ENCODE results near the gene DAPP1.
"Not testable (repeated sequence)": the region's sequence is repeated elsewhere in the genome, so short reads cannot be mapped to it uniquely, and the experiment has no call there.

Gene DAPP1

DNA sequence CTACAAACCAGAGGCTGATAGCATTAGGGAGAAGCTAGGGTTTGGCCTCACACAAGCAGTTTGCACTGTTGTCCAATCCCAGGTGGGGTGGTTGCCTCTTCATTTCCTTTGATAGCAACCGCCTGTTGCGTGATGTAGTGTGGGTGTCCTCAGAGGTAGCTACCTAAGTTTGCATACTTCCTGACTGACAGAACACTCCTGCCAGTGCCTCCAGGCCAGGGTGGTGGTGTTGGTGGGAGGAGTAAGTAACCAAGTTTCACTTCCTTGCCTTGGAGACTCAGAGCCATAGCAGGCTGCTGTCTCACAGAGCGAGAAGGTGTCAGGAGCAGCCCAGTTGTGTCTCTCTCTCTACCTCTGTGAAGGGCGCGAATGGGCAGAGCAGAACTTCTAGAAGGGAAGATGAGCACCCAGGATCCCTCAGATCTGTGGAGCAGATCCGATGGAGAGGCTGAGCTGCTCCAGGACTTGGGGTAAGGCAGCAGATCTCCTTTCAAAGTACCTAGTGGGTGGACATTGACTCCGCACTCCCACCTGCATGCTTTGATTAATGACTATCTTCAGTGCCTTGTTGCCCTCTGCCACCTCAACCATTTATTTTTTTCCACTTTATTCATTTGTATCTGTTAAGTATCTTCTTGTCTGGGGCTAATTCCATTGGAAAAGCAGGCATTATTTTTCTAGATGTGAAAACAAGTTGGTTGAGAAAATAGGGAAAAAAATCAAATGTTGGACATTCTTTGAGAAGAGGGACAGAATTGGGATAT is at the start of gene DAPP1:
Gene DAPP1 (plus strand): TSS at position 283 of the 764 bp plus-strand sequence. CDS start 87 bp downstream, at position 370.
- DNase-seq (ENCODE audit: low read depth, low spot score) = peak; percentile 58

DNA sequence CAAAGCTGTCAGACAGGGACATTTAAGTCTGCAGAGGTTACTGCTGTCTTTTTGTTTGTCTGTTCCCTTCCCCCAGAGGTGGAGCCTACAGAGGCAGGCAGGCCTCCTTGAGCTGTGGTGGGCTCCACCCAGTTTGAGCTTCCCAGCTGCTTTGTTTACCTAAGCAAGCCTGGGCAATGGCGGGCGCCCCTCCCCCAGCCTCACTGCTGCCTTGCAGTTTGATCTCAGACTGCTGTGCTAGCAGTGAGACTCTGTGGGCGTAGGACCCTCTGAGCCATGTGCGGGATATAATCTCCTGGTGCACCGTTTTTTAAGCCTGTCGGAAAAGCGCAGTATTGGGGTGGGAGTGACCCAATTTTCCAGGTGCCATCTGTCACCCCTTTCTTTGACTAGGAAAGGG is 45.8 kb upstream of the DAPP1 start:
- not testable (repeated sequence) for DNase-seq (ENCODE audit: low read depth, low spot score)

GRCh38 chr4:99783940-99784339 is 32.7 kb upstream of the DAPP1 start:
- no peak for DNase-seq (ENCODE audit: low read depth, low spot score)

GRCh38 chr4:99784842-99785241 is 31.8 kb upstream of the DAPP1 start:
- no peak for DNase-seq (ENCODE audit: low read depth, low spot score)

- DNase-seq (ENCODE audit: low read depth, low spot score) = no peak
These were observed 25.6 kb upstream of the DAPP1 start for GRCh38 chr4:99790796-99791617.

DNA sequence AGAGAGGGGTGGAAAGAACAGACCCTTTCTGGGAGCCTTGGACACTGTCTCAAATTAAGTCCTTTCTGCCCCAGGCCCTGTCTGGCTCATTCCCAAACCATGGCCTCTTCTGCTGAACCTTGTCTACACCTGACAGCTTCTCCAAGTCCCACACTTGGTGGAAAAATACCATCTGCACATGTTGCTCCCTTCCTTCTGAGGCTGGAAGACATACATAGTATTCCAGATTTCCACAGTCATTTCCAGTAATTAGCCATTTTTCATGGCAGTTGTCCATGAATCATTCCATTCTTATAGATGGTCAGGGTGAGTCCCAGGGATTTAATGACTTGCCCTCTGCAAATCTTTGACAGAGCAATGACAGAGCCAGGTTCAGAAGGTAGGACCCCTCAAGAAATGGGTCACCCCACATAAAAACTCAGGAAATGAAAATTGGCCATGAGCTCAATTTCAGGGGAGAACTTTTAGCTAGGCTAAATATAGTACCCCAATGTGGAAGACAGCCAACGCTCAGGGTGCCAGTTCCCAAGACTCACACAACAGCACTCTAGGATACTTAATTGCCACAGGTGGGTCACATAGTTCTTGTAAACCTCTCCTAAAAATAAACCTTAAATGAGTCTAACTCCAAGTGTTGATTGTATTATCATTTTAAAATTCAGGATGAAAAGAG is 16.2 kb upstream of the DAPP1 start:
- DNase-seq (ENCODE audit: low read depth, low spot score) = no peak

DNA sequence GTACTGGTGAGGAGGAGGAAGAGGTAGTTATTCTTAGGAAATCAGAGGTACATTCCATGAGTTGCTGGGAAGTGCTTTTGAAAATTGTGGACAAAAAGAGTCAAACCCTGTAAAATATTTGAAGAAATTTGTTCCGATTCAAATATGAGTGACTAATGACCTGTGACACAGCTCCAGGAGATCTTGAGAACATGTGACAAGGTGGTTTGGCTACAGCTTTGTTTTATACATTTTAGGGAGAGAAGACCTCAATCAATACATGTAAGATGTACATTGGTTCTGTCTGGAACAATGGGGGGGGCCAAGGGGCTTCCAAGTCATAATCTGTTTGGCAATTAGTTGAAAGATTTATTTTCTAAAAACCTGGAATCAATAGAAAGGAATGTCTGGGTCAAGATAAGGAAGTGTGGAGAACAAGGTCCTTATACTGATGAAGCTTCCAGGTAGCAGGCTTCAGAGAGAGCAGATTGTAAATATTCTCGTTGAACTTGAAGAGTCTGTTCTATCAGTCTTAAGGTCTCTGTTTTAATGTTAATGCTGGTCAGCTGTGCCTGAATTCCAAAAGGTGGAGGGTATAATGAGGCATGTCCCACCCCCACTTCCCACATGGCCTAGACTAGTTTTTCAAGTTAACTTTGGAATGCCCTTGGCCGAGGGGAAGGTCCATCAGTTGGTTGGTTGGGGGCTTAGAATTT is 15.5 kb upstream of the DAPP1 start:
- DNase-seq (ENCODE audit: low read depth, low spot score) = no peak

- no peak for DNase-seq (ENCODE audit: low read depth, low spot score)
These were observed 13.0 kb upstream of the DAPP1 start for GRCh38 chr4:99803566-99804101.

- DNase-seq (ENCODE audit: low read depth, low spot score) = no peak
These were observed 10.1 kb upstream of the DAPP1 start for GRCh38 chr4:99806545-99806944.

GRCh38 chr4:99807666-99808065 is 9.0 kb upstream of the DAPP1 start:
- DNase-seq (ENCODE audit: low read depth, low spot score) = no peak

DNA sequence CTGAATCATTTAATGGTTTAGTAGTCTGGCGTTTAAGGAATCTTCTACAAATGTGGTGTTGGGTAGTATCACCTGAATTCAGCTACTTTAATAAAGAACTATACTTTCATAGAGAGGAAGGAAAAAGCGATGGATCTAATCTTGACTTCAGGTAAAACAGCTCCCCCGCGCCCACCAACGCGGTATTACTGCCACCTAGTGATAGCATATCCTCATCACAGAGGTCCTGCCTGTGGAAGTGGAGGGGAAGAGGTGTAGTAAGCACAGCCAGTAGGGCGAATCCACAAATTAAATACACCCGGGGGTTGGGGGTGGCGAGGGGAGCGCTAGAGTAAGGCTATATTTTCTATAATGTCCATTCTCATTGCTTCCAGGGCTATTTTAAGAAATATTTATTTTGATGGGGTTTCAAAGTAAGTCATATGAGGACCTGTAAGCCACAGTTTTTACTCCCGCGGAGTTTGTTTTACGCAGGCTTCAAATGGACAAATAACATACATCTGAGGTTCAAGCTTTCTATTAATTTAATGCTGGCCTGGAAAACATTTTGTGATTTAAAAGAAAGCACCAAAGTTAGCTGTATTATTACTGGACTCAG is 8.3 kb upstream of the DAPP1 start:
- DNase-seq (ENCODE audit: low read depth, low spot score) = peak; percentile 39

DNA sequence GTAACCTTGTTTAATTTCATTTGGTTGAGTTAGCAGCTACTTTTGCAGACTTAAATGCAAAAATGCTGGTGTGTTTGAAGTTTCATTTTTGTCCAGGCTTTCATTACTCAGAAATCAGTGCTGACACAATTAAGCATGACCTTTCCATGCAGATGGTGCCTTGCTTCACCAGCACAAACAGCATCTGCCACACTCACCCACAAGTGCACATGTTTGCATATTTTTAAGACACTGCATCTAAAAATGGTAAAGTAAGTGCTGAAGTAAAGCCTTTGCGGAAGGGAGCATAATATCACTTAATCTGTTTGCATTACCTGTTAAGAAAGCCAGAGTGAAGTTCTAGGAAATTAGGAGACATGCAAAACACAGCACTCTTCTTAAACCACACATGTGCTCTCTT is 7.3 kb upstream of the DAPP1 start:
- DNase-seq (ENCODE audit: low read depth, low spot score) = no peak

- DNase-seq (ENCODE audit: low read depth, low spot score) = no peak
These were observed 6.1 kb upstream of the DAPP1 start for GRCh38 chr4:99810536-99810935.

GRCh38 chr4:99811117-99811516 is 5.5 kb upstream of the DAPP1 start:
- DNase-seq (ENCODE audit: low read depth, low spot score) = no peak

GRCh38 chr4:99811850-99812249 is 4.8 kb upstream of the DAPP1 start:
- peak; percentile 37 for DNase-seq (ENCODE audit: low read depth, low spot score)

DNA sequence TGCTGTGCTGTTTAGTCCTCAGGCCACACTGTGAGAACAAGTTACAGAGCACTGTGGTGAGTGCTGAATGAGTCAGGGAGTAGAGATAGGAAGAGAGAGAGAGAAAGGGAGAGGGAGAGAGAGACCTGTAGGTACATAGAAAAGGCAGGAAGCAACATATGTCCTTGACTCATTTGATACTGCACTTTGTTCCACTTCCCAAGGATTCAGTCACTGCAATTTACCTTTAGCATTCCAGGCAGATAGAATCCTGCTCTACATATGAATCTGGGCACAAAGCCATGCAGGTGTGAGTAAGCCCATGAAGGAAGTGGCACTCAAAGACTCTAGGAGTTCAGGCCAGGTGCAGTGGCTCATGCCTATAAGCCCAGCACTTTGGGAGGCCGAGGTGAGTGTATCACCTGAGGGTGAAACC is 1.0 kb upstream of the DAPP1 start:
- no peak for DNase-seq (ENCODE audit: low read depth, low spot score)

GRCh38 chr4:99817309-99817890 is 773 bp downstream of the DAPP1 start:
- no peak for DNase-seq (ENCODE audit: low read depth, low spot score)

- no peak for DNase-seq (ENCODE audit: low read depth, low spot score)
These were observed 2.0 kb downstream of the DAPP1 start for GRCh38 chr4:99818661-99819060.

DNA sequence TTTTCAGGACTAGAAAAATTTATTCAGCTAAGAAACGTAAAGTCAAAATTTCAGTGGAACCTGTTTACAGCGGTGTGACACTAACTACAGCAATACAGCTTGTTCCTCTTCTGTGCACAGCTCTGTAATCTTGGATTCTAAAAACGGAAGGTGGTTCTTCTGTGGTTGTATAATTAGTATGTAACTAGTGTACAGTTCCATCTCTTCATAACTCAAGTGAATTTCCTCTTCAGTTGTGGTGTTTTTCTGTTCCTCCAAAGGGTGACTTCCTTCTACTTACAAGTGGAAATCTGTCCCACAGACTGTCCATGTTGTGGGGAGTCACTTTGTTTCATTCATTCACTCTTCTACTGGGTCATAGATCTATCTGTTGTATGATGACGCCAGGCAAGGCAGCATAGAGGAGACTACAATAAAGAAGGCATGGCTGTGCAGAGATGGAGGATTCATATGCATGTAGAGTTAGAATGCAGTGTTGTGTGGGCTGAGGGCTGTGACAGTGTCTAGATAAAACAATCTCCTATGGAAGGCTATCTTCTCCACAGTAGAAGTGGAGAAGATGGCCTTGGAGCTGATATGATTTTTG is 5.4 kb downstream of the DAPP1 start:
- no peak for DNase-seq (ENCODE audit: low read depth, low spot score)

DNA sequence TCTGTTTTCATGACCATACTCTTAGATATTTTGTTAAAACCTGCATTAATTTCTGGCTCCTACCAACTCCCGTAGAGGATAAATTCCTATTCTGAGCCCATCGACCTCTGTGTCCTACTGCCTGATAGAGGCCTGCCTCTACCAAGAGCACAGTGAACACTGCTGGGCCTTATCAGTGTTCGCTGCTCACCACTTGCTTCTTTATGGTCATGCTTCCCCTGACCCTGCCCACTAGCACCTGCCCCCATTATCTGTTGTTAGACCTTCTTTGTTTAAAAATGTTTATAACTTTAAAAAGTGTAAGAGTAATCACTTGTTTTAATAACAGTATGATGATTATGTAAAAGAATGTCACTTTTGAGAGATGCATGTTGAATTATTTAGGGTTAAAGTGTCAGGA is 6.1 kb downstream of the DAPP1 start:
- no peak for DNase-seq (ENCODE audit: low read depth, low spot score)

Data from activated CD4-positive, CD25-positive, alpha-beta regulatory T cell treated with anti-CD3 and anti-CD28 coated beads, Interleukin-2, amount 50 U/mL, for 16 hours (primary cell).